ENCODE measurements around the gene SLC14A1. TPM values are rescaled to one million over a fixed set of nuclear protein-coding genes. Genes with fewer than 3 reads are reported as not detected.

The SLC14A1 gene
- total and polyA plus RNA-seq, 2 of the 8 experiments (the other 6 are each of a cell fraction or from before 2014, with no cell fraction given): 0.18 TPM; not detected in 1

DNA sequence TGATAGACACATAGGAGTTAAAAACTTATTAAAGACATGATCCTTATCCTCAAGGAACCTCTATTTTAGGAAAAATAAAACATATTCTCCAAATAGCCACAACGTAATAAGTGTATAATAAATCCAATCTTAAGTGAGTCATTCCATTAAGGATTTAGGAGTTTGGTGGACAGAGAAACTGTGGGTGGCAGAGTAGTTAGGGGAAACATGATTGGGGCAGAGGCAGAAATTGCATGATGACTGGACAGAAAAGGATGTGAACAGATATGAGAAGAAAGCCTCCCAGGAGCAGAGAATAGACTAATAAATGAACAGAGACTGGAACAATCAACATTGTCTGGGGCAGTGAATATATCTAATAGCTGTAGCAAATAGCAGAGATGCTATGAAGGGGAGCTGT lies 53.4 kb downstream of the SLC14A1 start:
- Histone ChIP-seq H3K36me3 (ENCODE audit: control insufficient read depth in 2 of 4, insufficient read depth in 4 of 4, low read length in 3 of 4) (no peaks in the 10 kb centered on the region), H2BK120ac (replicated peaks; ENCODE audit: low read depth, low read length) (no peak overlapping the region), H4K8ac (ENCODE audit: extremely low read depth, insufficient read depth, low read length) (no peak overlapping the region), H3K4me2 (ENCODE audit: insufficient read depth in 1 of 2, low read depth in 2 of 2, low read length in 2 of 2) (no peak overlapping the region), H3K27ac (ENCODE audit: low read depth, low read length) (no peak overlapping the region), H2BK5ac (ENCODE audit: low read depth, low read length) (no peak overlapping the region), H3K56ac (replicated peaks; ENCODE audit: insufficient read length, low read depth, low read length) (no peak overlapping the region), H4K91ac (replicated peaks; ENCODE audit: insufficient read length, low read length) (no peak overlapping the region), H3K79me1 (ENCODE audit: low read depth, low read length) (no peaks in the 10 kb centered on the region), H4K5ac (ENCODE audit: insufficient read length, low read depth, low read length) (no peak overlapping the region), H3K18ac (ENCODE audit: extremely low read depth, low read length) (no peak overlapping the region), H2AFZ (ENCODE audit: low read length) (no peak overlapping the region), H4K20me1 (replicated peaks in 1 of 2; ENCODE audit: control insufficient read depth in 1 of 2, insufficient read depth in 2 of 2, low read length in 2 of 2) (no peaks in the 10 kb centered on the region), H3K23ac (ENCODE audit: insufficient read length) (no peak overlapping the region), H3K23me2 (ENCODE audit: low read depth, low read length) (peaks cover 6% of the 10 kb centered on the region; the same call in 1 of the 2 replicates), H3K27me3 (replicated peaks in 1 of 4; ENCODE audit: control insufficient read depth in 3 of 4, extremely low read depth in 1 of 4, insufficient read depth in 3 of 4, low read length in 3 of 4) (no peaks in the 10 kb centered on the region; a peak in 2 of 7 replicates), H3K4me1 (replicated peaks in 1 of 4; ENCODE audit: control insufficient read depth in 3 of 4, insufficient read depth in 4 of 4, low read length in 3 of 4) (peaks cover 0 to 3% (median 0%) of the 10 kb centered on the region in 4 experiments; a peak in 2 of 7 replicates), H3K79me2 (ENCODE audit: control insufficient read depth in 1 of 2, insufficient read depth in 2 of 2, low read length in 2 of 2) (no peaks in the 10 kb centered on the region), H3K4me3 (ENCODE audit: extremely low read depth in 1 of 4, insufficient read depth in 2 of 4, low read depth in 3 of 4, low read length in 4 of 4) (no peak overlapping the region), H3K4ac (replicated peaks; ENCODE audit: insufficient read length, low read depth, low read length) (no peak overlapping the region), H2AK5ac (ENCODE audit: low read depth, low read length) (no peak overlapping the region), H3K9me3 (ENCODE audit: insufficient read depth in 2 of 2, low read depth in 1 of 2, low read length in 1 of 2) (no peaks in the 10 kb centered on the region), H2BK15ac (ENCODE audit: low read length) (no peak overlapping the region), H3K14ac (ENCODE audit: insufficient read length) (no peak overlapping the region), H3K9ac (replicated peaks in 1 of 4; ENCODE audit: extremely low read depth in 1 of 4, low read depth in 3 of 4, low read length in 3 of 4) (no peak overlapping the region), H2BK20ac (ENCODE audit: low read length) (no peak overlapping the region), H2BK12ac (ENCODE audit: low read depth, low read length) (no peak overlapping the region)
- POLR2A ChIA-PET (ENCODE audit: partially characterized antibody): no interaction called here
- 92% methylated on average over 1 of the region's 1 CpG; no CpG with 5 or more reads in 1 of the 2 experiments for WGBS, 2 experiments (ENCODE audit: extremely low coverage in 1 of 2, insufficient coverage in 1 of 2, insufficient read length in 1 of 2, insufficient replicate concordance in 2 of 2, low coverage in 1 of 2, low lambda C conversion rate in 2 of 2, missing lambda C conversion rate in 1 of 2)
- FAIRE-seq: no peak
- CTCF ChIA-PET (ENCODE audit: partially characterized antibody): interaction anchor here (0.6 to 3.5 kb wide), 5 partner anchors 9 to 49 kb away, joined by 3 to 20 read pairs (median 4); no protein-coding TSS in a partner anchor
- no peak for TF ChIP-seq ASH2L (IDR thresholded peaks at IDR 0.05; ENCODE audit: low read length)
- no peak for TF ChIP-seq TEAD4 (IDR thresholded peaks at IDR 0.05; ENCODE audit: low read depth, low read length)
- no peak for TF ChIP-seq GTF2F1 (IDR thresholded peaks at IDR 0.05; ENCODE audit: borderline replicate concordance, low read depth, low read length)
- TF ChIP-seq, protein P1, sequence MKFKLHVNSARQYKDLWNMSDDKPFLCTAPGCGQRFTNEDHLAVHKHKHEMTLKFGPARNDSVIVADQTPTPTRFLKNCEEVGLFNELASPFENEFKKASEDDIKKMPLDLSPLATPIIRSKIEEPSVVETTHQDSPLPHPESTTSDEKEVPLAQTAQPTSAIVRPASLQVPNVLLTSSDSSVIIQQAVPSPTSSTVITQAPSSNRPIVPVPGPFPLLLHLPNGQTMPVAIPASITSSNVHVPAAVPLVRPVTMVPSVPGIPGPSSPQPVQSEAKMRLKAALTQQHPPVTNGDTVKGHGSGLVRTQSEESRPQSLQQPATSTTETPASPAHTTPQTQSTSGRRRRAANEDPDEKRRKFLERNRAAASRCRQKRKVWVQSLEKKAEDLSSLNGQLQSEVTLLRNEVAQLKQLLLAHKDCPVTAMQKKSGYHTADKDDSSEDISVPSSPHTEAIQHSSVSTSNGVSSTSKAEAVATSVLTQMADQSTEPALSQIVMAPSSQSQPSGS (IDR thresholded peaks at IDR 0.05; ENCODE audit: low read length): no peak
- TF ChIP-seq SRF (IDR thresholded peaks at IDR 0.05; ENCODE audit: low read depth, low read length): no peak
- no peak for TF ChIP-seq PHF8 (conservative IDR thresholded peaks at IDR 0.05; ENCODE audit: low read depth, low read length)
- no peak for TF ChIP-seq CREB1 (IDR thresholded peaks at IDR 0.05)
- TF ChIP-seq, protein P2, sequence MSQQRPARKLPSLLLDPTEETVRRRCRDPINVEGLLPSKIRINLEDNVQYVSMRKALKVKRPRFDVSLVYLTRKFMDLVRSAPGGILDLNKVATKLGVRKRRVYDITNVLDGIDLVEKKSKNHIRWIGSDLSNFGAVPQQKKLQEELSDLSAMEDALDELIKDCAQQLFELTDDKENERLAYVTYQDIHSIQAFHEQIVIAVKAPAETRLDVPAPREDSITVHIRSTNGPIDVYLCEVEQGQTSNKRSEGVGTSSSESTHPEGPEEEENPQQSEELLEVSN (IDR thresholded peaks at IDR 0.05): no peak
- no peak for TF ChIP-seq GABPA (IDR thresholded peaks at IDR 0.05; ENCODE audit: borderline replicate concordance, insufficient read depth, low read length)
- TF ChIP-seq CHD2 (IDR thresholded peaks at IDR 0.05; ENCODE audit: low read length): no peak
- no peak for TF ChIP-seq MAFK (IDR thresholded peaks at IDR 0.05; ENCODE audit: low read depth, low read length)
- no peak for TF ChIP-seq NANOG (IDR thresholded peaks at IDR 0.05; ENCODE audit: insufficient read depth, low read depth, low read length, poor library complexity, severe bottlenecking)
- no peak for DNase-seq (ENCODE audit: low read depth in 1 of 2, low spot score in 2 of 2)
